RCC 7860 (cell line): ENCODE results near the gene GPR17.

Experiments
- DNase-seq: peaks from one replicate; pipeline ENCODE4 v3.0.0-alpha.2; 2015; ENCODE audit warnings: low spot score
- FAIRE-seq: peaks from 2 replicates; lab custom pipeline; 2012; peaks lifted over from hg19 to GRCh38; lab: Jason Lieb, UNC

The GPR17 gene

DNA sequence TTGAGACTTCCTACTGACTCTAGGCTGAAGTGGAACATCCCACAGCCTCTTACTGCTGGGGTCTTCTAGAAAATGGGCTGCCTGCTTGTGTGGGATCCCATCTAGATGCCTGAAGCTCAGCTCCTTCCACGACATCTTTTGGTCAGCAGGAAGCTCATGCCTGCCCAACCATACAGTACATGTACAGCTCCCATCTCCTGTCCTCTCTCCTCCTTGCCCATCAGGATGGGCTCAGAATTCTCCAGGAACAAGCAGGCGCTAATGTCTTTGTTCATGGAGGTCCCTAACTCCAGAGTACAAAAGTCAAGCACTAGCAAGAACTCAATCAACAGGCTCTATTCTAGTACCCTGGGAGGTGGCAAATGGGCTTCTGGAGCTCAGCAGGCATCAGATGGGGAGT is 31.7 kb upstream of the GPR17 start:
- DNase-seq (no peak), FAIRE-seq (no peak)

DNA sequence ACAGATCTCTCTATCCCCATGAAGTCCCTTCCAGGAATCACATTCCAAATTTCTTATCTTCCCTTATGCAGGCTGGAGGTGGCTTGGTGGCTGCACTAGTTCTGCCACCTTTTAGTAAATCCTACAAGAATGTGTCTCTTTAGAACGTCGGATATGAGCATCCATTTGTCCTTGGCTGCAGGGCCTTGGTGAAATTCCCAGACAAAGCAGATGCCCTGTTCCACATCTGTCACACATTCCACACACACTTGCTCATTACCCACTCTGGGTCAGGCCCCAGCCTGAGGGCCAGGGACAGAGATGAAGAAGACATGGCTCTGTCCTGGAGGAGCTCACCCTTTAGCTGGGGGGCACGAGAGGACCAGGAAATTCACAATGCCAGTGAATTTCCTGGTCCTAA is 31.2 kb upstream of the GPR17 start:
- no peak for DNase-seq
- no peak for FAIRE-seq

DNA sequence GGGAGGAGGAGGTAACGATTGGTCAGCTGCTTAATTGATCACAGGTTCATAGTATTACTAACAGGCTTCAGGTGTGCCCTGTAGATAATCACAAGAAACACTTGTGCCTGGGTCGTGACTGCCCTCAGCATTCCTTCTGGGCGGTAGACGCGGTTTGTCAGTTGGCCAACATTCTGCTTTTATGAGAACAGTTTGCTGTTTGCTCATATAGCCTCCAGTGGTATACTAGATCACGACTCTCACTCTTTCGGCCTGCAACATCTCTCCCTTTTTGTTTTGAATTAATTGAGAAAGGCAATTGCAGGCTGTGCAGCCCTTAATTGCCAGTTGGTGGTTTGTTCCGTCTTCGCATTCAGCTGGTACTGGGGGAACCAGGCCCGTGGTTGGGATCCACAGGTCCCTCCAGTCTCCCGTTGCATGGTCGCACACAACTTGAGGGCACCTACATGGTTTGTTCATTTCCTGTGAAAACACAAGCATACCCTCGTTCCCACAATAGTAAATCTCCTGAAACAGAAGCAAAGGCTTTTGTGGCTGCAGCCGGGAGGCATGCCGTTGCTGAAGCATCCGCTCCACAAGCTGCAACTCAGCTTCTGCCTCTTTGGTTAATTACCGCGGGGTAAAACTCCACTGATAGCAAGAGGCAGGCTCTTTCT is 30.3 kb upstream of the GPR17 start:
- DNase-seq (no peak), FAIRE-seq (no peak)

- no peak for FAIRE-seq
- DNase-seq, result no peak
These were observed 27.3 kb upstream of the GPR17 start for GRCh38 chr2:127618551-127619202.

DNA sequence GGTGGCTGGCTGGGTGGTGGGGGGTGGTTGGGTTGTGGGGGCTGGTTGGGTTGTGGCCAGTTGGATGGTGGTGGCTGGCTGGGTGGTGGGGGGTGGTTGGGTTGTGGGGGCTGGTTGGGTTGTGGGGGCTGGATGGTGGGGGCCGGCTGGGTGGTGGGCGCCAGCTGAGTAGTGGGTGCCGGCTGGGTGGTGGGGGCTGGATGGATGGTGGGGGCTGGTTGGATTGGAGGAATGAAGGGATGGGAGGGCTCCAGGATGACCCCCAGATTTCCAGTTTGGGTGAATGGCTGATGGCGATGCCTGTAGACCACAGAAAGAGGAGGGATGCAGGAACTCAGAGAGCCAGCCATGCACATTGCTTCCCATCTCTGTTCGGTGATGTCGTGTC is 26.8 kb upstream of the GPR17 start:
- FAIRE-seq (no peak), DNase-seq (no peak)

GRCh38 chr2:127619877-127620705 is 25.9 kb upstream of the GPR17 start:
- DNase-seq (no peak), FAIRE-seq (no peak)

DNA sequence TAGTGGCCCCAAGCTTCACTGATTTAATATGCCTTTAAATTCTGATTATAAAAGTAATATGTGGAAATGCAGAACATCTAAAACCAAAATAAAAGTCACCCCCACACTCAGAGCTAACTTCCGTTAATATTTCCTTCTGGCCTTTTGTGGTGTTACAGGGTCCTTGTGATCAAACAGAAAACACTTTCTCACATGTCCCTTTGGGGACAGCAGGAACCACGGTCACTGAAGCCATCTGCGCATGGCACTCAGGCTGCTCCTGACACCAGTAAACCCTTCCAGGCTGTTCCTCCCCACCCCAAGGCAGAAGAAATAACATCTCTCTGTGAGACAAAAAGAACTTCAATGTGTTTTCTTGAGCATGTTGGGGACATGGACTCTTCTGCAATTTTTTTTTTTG is 25.1 kb upstream of the GPR17 start:
- FAIRE-seq (no peak), DNase-seq (no peak)

DNA sequence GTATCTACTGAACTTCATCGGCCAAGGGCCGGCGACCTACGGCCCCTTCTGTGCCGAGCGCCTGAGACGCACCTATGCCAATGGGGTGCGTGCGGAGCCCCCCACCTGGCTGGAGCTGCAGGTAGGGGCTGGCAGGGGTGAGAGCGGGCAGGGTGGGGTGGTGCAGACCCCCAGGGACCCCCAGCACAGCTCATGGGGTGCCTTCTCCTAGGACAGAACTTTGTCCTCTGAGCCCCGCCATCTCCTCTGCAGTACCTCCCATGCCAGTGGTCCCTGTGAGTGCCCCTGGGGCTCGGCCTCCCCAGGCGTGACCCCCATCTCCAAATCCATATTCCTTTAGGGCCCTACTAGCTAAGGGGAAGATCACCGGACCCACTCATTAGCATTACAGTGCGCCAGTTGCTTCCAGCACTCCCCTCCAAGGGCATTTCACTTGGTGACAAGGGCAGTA is 23.9 kb upstream of the GPR17 start:
- FAIRE-seq (no peak), DNase-seq (no peak)

- DNase-seq, result no peak
- FAIRE-seq, result no peak
These were observed 23.2 kb upstream of the GPR17 start for GRCh38 chr2:127622561-127623387.

- FAIRE-seq, result no peak
- DNase-seq, result peak; percentile 38
These were observed 22.3 kb upstream of the GPR17 start for GRCh38 chr2:127623388-127624319.

DNA sequence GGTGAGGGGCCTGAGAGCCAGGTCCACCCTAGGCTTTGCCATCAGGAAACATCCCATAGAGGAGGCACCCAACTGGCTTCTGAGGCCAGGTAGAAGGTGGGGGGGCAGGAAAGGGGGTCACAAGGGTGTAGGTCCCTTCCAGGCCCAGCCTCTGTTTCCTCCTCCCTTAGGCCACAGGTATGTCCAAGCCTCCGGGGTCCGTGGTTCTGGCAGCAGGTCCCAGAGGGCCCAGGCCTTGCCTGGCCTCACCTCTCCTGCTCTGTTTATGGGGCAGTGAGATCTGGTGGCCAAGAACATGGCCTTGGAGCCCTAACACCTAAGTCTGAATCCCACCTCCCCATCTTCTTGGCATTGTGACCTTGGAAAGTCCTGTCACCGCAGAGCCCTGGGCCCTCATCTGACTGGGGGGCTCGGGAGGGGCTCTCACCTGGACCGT is 21.6 kb upstream of the GPR17 start:
- no peak for FAIRE-seq
- no peak for DNase-seq

GRCh38 chr2:127624756-127625571 is 21.0 kb upstream of the GPR17 start:
- no peak for DNase-seq
- no peak for FAIRE-seq

DNA sequence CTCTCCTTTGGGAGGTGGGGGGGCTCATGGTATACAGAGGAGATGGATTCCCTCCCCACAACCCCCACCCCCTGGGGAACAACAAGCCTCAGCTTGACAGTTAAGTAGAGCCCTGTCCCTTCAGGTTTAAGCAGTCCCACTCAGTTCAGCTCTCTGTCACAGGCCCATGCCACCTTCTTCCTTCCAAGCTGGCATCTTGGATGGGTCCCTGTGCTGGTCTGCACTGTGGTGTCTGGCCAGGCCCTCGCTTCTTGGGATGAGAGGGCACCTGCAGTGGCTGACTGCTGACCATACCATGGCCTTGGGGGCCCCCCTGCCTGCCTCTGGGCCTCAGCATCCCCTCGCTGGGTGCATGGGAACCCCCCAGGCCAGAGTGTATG is 20.4 kb upstream of the GPR17 start:
- FAIRE-seq, result no peak
- no peak for DNase-seq

GRCh38 chr2:127626175-127626574 is 19.8 kb upstream of the GPR17 start:
- no peak for FAIRE-seq
- DNase-seq, result no peak

GRCh38 chr2:127626917-127627739 is 18.8 kb upstream of the GPR17 start:
- no peak for DNase-seq
- no peak for FAIRE-seq

DNA sequence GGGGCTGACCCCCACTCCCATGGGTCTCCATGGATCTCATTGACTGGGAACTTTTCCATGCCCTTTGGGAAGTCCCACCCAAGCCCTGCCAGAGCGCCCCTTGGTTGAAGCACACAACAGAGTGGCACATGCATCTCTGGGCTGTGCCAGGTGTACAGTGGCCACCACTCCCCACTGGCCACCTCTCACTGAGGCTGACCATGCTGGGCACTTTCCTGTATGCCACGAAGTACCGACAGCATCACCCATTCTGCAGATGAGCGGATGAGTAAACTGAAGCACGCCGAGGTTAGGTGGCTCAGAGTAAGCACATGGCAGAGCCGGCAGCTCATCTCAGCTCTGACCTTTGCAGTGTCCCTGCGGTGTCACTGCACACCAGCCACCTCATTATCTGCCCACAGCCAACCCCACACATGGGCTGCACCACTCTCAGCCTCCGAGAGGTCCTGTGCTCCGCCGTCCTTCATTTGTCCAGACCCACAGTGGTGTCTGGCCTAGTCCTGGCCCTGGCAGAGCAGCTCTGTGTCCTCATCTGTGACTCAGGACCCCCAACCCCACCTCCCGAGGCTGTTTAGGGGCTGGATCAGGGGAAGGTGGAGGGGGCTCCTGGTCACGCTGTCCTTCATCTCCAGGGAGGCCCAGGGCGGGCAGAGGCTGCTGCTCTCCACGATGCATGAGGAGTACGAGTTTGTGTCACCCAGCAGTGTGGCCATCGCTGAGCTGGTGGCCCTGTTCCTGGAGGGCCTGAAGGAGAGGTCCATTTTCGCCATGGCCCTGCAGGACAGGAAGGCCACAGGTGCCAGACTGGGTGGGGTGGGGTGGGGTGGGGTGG is 18.0 kb upstream of the GPR17 start:
- DNase-seq, result no peak
- no peak for FAIRE-seq
